NCI-H2196 (cell line): ENCODE data around the gene STXBP2.

Experiments
- DNase-seq: peaks from one replicate; lab custom pipeline; 2025; ENCODE audit not compliant: unreplicated experiment; lab: John Stamatoyannopoulos, UW

Gene STXBP2

DNA sequence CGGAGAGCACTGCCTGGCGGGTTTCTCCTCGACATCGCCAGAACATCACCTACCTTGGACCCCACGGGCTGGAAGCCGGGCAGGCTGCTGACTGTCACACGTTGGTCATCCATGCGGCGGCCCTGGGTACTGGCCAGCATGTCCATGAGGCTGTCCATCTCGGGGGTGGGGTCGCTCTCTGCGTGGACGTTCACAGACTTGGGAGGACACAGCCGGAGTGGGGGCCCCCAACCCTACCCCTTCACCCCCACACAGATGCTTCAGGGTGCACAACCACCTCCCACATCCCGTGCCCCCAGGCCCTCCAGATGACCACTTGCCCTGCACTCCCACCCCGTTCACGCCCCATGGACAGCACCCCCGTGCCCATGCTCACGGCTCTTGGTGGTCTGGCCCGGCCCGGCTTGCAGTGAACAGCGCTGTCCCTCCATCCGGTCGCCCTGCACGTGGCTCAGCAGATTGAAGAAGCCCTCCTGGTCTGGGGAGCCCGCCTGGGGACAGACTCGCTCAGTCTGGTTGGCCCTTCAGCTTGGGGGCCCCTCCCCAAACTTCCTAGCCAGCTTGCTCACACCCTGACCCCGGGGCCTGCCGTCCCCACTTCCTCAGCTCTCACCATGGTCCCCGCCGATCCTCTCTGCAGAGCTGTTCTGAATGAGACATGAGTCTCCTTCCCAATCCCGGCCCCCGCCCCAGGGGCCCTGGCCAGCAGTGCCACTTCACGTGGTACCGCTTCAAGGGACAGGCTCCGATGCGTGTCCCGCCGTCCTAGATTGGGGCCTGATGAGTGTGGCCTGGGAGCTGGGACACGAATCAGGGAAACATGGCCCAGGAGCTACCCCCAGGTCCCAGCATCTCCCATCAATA is 4.3 kb upstream of the STXBP2 start:
- DNase-seq: no peak

DNA sequence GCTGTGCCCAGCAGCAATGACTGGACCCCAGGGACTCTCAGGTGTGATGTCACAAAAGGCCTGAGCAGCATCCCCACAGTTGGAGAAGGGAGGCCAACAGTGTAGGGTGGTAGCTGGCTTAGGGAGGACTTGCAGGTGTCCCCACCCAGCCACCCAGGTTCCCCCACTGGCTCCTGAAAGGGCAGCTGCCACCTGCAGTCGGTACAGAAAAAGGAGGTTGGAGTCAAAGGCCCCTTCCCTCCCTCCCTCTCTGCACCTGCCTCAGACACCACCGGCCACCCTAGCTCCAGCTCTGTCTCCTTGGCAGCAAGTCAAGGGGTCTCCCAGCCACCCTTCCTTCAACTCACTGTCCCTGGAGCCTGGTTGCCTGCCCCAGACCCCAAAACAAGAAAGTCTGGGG is 3.2 kb upstream of the STXBP2 start, which contains the start of gene PCP2:
Gene PCP2 (minus strand): TSS at position 22 of the 400 bp plus-strand sequence. CDS start 262 bp downstream, outside the sequence.
- DNase-seq: no peak

- DNase-seq: no peak
Observed at GRCh38 chr19:7635670-7636069, 1.2 kb upstream of the STXBP2 start.

DNA sequence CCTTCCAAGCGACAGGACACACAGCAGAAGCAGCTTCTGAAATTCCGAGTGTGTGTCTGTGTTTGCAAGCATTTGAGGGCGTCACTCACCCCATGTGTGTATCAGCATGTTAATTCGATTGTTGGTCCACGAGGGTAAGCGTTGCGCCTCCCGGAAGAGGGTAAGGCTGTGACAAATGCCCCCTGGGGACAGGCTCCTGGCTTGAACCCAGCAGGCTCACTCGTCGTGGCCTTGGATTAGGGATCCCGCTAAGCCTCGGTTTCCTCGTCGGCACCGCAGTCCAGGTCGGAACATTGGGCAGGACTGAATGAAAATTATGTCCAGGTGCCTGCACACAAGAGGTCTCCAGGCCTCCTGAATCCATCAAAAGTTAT is 606 bp upstream of the STXBP2 start:
- DNase-seq: no peak

- no peak for DNase-seq
Observed at GRCh38 chr19:7637374-7638256, 705 bp downstream of the STXBP2 start.

- DNase-seq: no peak
Observed at GRCh38 chr19:7638802-7639465, 2.0 kb downstream of the STXBP2 start.

DNA sequence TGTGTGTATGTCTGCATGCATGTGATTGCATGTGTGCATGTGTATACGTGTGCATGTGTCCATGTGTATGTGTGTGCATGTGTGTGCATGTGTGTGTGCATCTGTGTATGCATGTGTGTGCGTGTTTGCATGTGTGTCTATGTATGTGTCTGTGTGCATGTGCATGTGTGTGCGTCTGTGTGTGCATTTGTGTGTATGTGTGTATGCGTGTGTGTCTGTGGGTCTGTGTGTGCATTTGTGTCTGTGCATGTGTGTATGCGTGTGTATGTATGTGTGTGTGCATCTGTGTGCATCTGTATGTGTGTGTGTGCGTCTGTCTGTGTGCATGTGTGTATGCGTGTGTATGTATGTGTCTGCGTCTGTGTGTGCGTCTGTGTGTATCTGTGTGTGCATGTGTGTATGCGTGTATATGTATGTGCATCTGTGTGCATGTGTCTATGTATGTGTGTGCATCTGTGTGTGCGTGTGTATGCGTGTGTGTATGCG is 3.0 kb downstream of the STXBP2 start:
- DNase-seq: no peak

DNA sequence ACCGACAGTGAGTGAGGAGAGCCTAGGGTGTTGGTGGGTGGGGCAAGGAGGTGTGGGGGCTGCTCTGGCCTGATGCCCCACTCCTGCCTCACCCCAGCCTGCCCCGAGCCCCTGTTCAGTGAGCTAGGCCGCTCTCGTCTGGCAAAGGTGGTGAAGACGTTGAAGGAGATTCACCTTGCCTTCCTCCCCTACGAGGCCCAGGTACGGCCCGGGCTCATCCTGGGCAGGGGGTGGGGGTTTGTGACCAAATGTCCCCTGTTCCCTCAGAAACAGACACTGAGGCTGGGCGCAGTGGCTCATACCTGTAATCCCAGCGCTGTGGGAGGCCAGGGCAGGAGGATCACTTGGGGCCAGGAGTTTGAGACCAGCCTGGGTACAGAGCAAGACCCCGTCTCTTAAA is 3.9 kb downstream of the STXBP2 start:
- DNase-seq: no peak

- DNase-seq: no peak
Observed at GRCh38 chr19:7641290-7642276, 4.7 kb downstream of the STXBP2 start.

- DNase-seq: no peak
Observed at GRCh38 chr19:7642295-7643030, 5.6 kb downstream of the STXBP2 start.

GRCh38 chr19:7643031-7643415 is 6.1 kb downstream of the STXBP2 start:
- DNase-seq: no peak

DNA sequence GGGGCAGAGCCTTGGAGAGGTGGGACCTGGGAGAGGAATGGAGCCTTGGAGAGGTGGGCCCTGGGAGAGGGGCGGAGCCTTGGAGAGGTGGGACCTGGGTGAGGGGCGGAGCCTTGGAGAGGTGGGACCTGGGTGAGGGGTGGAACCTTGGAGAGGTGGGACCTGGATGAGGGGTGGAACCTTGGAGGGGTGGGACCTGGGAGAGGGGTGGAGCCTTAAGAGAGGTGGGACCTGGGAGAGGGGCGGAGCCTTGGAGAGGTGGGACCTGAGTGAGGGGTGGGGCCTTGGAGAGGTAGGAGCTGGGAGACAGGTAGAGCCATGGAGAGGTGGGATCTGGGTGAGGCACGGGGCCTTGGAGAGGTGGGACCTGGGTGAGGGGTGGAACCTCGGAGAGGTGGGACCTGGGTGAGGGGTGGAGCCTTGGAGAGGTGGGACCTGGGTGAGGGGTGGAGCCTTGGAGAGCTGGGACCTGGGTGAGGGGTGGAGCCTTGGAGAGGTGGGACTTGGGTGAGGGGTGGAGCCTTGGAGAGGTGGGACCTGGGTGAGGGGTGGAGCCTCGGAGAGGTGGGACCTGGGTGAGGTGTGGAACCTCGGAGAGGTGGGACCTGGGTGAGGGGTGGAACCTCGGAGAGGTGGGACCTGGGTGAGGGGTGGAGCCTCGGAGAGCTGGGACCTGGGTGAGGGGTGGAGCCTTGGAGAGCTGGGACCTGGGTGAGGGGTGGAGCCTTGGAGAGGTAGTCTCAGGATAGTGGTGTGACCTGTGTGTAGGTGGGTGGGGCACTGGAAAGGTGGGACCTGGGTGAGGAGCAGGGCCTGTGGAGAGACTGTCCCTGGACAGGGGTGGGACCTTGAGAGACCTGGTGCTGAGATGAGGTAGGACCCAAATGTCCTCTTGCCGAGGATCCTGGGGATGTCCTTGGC is 7.0 kb downstream of the STXBP2 start:
- peak; percentile 12 for DNase-seq

DNA sequence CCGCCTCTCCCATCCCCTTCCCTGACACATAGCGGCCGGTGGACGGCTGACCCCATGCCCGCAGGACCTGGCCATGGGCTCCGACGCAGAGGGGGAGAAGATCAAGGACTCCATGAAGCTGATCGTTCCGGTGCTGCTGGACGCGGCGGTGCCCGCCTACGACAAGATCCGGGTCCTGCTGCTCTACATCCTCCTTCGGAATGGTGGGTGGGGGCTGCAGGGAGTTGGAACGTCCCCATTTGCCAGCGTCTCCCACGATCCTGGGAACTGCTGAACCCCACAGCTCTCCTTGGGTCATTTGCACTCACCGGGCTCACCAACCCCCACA is 7.6 kb downstream of the STXBP2 start:
- DNase-seq: no peak

GRCh38 chr19:7645163-7645562 is 8.3 kb downstream of the STXBP2 start:
- no peak for DNase-seq

GRCh38 chr19:7645656-7646425 is 8.9 kb downstream of the STXBP2 start:
- DNase-seq: no peak

DNA sequence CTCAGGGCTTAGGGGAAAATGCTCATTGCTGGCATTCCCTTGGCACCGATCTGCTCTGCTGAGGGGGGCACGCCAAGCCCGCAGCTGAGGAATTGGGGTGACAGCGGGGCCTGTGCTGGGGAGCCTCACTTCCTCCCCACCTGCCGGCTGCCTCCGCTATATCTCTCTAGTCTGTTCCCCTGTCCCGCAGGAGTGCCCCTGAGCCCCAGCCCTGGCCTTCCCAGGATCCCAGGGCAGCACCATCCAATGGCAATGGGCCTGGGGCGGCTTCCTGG is 9.5 kb downstream of the STXBP2 start:
- DNase-seq: no peak

- DNase-seq: no peak
Observed at GRCh38 chr19:7647156-7647555, 10.2 kb downstream of the STXBP2 start.
